ENCODE data around the gene FAM170B.

The FAM170B gene

GRCh38 chr10:49171326-49172060 is 37.7 kb upstream of the FAM170B start:
- no peaks in the 10 kb centered on the region for H3K27me3 ChIP-seq
- TF ChIP-seq CTCF (IDR thresholded peaks at IDR 0.05) = no peak
- H3K9me3 ChIP-seq = no peaks in the 10 kb centered on the region
- H3K36me3 ChIP-seq = peaks cover 21% of the 10 kb centered on the region
- H3K4me1 ChIP-seq (ENCODE audit: control insufficient read depth in 1 of 2, insufficient read depth in 1 of 2, low read depth in 1 of 2, low read length in 1 of 2) = peaks cover 27 to 43% of the 10 kb centered on the region in 2 experiments
- H3K27ac ChIP-seq = no peak overlapping the region
- no peak overlapping the region for H3K4me3 ChIP-seq (ENCODE audit: low read depth in 1 of 2, low read length in 1 of 2)

GRCh38 chr10:49170632-49171325 is 37.0 kb upstream of the FAM170B start:
- Histone ChIP-seq H3K4me1 (ENCODE audit: control insufficient read depth in 1 of 2, insufficient read depth in 1 of 2, low read depth in 1 of 2, low read length in 1 of 2) (peaks cover 24 to 37% of the 10 kb centered on the region in 2 experiments), H3K9me3 (no peaks in the 10 kb centered on the region), H3K36me3 (peaks cover 24% of the 10 kb centered on the region), H3K27me3 (no peaks in the 10 kb centered on the region), H3K4me3 (ENCODE audit: low read depth in 1 of 2, low read length in 1 of 2) (no peak overlapping the region), H3K27ac (no peak overlapping the region)
- TF ChIP-seq CTCF (IDR thresholded peaks at IDR 0.05) = no peak

- Histone ChIP-seq H3K27ac (peak overlapping the region; percentile 75), H3K9me3 (no peaks in the 10 kb centered on the region), H3K4me1 (ENCODE audit: control insufficient read depth in 1 of 2, insufficient read depth in 1 of 2, low read depth in 1 of 2, low read length in 1 of 2) (peaks cover 24 to 37% of the 10 kb centered on the region in 2 experiments), H3K4me3 (ENCODE audit: low read depth in 1 of 2, low read length in 1 of 2) (no peak overlapping the region), H3K27me3 (no peaks in the 10 kb centered on the region), H3K36me3 (peaks cover 34% of the 10 kb centered on the region)
- TF ChIP-seq CTCF (IDR thresholded peaks at IDR 0.05) = no peak
Observed at GRCh38 chr10:49169776-49170175, 36.0 kb upstream of the FAM170B start.

GRCh38 chr10:49168831-49169500 is 35.1 kb upstream of the FAM170B start:
- H3K4me3 ChIP-seq (ENCODE audit: low read depth in 1 of 2, low read length in 1 of 2) = no peak overlapping the region
- H3K9me3 ChIP-seq = no peaks in the 10 kb centered on the region
- H3K4me1 ChIP-seq (ENCODE audit: control insufficient read depth in 1 of 2, insufficient read depth in 1 of 2, low read depth in 1 of 2, low read length in 1 of 2) = peaks cover 15 to 29% of the 10 kb centered on the region in 2 experiments
- no peak for TF ChIP-seq CTCF (IDR thresholded peaks at IDR 0.05)
- no peaks in the 10 kb centered on the region for H3K27me3 ChIP-seq
- peak overlapping the region; percentile 75 for H3K27ac ChIP-seq
- H3K36me3 ChIP-seq = peaks cover 38% of the 10 kb centered on the region

- peak overlapping the region; percentile 75 for H3K27ac ChIP-seq
- H3K4me1 ChIP-seq (ENCODE audit: control insufficient read depth in 1 of 2, insufficient read depth in 1 of 2, low read depth in 1 of 2, low read length in 1 of 2) = peaks cover 14 to 28% of the 10 kb centered on the region in 2 experiments
- peaks cover 46% of the 10 kb centered on the region for H3K36me3 ChIP-seq
- H3K9me3 ChIP-seq = no peaks in the 10 kb centered on the region
- no peak overlapping the region for H3K4me3 ChIP-seq (ENCODE audit: low read depth in 1 of 2, low read length in 1 of 2)
- H3K27me3 ChIP-seq = no peaks in the 10 kb centered on the region
- no peak for TF ChIP-seq CTCF (IDR thresholded peaks at IDR 0.05)
Observed at GRCh38 chr10:49168171-49168540, 34.3 kb upstream of the FAM170B start.

Data from neutrophil (primary cell).